Heart right ventricle (tissue), 16 donors: Measurements from ENCODE around the gene FBXO21. TPM values are rescaled to one million over a fixed set of nuclear protein-coding genes. Genes with fewer than 3 reads are reported as not detected.

Experiments
- ATAC-seq, 8 donors: fragments of 200-7000 bp; cut with Tn5 transposase; one replicate each; pipeline ENCODE4 v1.9.1; 2020; ENCODE audit warnings: mild to moderate bottlenecking in 8 of 8, moderate library complexity in 8 of 8, moderate number of reproducible peaks in 1 of 8
- DNase-seq, 2 donors: peaks; one replicate each; pipeline ENCODE4 v3.0.0-alpha.2; 2020
- H3K27ac ChIP-seq, 10 donors: fragments of 200-600 bp; sonication (generic) in 2 of 10; one replicate each; pipeline versions ENCODE4 v1.5.0 to v1.8.0; 2020 to 2022; ENCODE audit warnings: mild to moderate bottlenecking in 3 of 10
- H3K27me3 ChIP-seq, 7 donors: fragments of 200-600 bp; one replicate each; pipeline ENCODE4 v1.8.0; 2021 to 2022; ENCODE audit warnings: mild to moderate bottlenecking in 2 of 7
- H3K36me3 ChIP-seq, 9 donors: fragments of 200-600 bp; sonication (generic) in 1 of 9; one replicate each; pipeline versions ENCODE4 v1.5.0 to v1.8.0; 2020 to 2022; ENCODE audit warnings: mild to moderate bottlenecking in 2 of 9
- H3K4me1 ChIP-seq, 9 donors: fragments of 200-600 bp; sonication (generic) in 1 of 9; one replicate each; pipeline versions ENCODE4 v1.5.0 to v1.8.0; 2020 to 2022; ENCODE audit warnings: mild to moderate bottlenecking in 4 of 9
- H3K4me3 ChIP-seq, 10 donors: fragments of 200-600 bp; sonication (generic) in 2 of 10; one replicate each; pipeline versions ENCODE4 v1.5.0 to v1.8.0; 2020 to 2022; ENCODE audit warnings: mild to moderate bottlenecking in 7 of 10, moderate library complexity in 2 of 10
- H3K9me3 ChIP-seq, 11 donors: fragments of 200-600 bp in 10 of 11; sonication (generic) in 2 of 11; one replicate each; pipeline versions ENCODE4 v1.5.0 to v1.8.0; 2013 to 2022; ENCODE audit warnings: mild to moderate bottlenecking in 2 of 11, control low read depth in 1 of 11, moderate library complexity in 1 of 11
- CTCF ChIP-seq, 9 donors: fragments of 200-600 bp; sonication (generic) in 2 of 9; IDR thresholded peaks; one replicate each; pipeline versions ENCODE4 v1.5.0 to v1.8.0; 2021 to 2022; ENCODE audit warnings: antibody characterized with exemption in 9 of 9, mild to moderate bottlenecking in 5 of 9, moderate library complexity in 1 of 9
- WGBS, 2 donors: extraction: QIAGEN DNeasy Blood & Tissue Kit; methylation state at CpG; one replicate each; pipeline ENCODE4 v1.1.7; 2013; ENCODE audit warnings: inconsistent platforms in 1 of 2; 5-methylcytosine and 5-hydroxymethylcytosine counted together
- intact Hi-C, 10 donors: fragments of 100-400 bp; cut with DNase I; formaldehyde crosslinking; loops; one replicate each; pipeline versions ENCODE4 v1.11.1 to v1.14.2; 2022
- long read RNA-seq, 3 donors: library from polyadenylated mRNA; unstranded; transcript quantifications; one replicate each; pipeline ENCODE4 v2.0.0, GENCODE V29; 2020 to 2021
- polyA plus RNA-seq, 2 donors: library from polyadenylated mRNA; stranded (reverse); fragments of 200-250 nt; gene quantifications; one replicate each; pipeline ENCODE4 v1.2.3, GENCODE V29; 2013
- total RNA-seq, 10 donors: library from RNA; stranded (reverse); fragmentation: NEBNext Ultra II Directional in 3 of 10; extraction: Animal tissue kit (Norgen Biotek cat#: 25700) in 3 of 10; gene quantifications; one replicate each; pipeline versions ENCODE4 v1.2.1 to v1.2.4, GENCODE V29; 2021 to 2023
- donor health status: Arrhythmogenic right ventricular cardiomyopathy.
- donor health status: ischemic (EF 13 %, LVEDD 7.1; RV severe dilation, severe dysfunction).
- donor health status: healthy with polysubstance abuse.
- donor health status: DM: no; HTN: yes; CAD: no.
- donor health status: DM: no; HTN: no; CAD: no.
- donor health status: ischemic (EF 25% LVEDD 6.9; RV normal size, moderate dysfunction).
- donor health status: ischemic (EF 25% LVEDD 5.7; RV mildly dilated, moderate dysfunction).
- donor health status: healthy.
- donor health status: DM: yes; HTN: yes; CAD: no.
- donor health status: Ischemic cardiomyopathy.
- donor health status: ischemic (EF 35%, LVEDD 5.7; RV mildly dilated, moderate dysfunction).
- donor health status: nonischemic (EF 11% LVEDD 7.7; RV severe dilation, severe dysfunction).
- donor health status: DM: yes; HTN: yes; CAD: no.
- donor health status: PGD.
- donor health status: ischemic (EF 29% LVEDD 5.4; RV normal size, mild dysfunction).
- donor health status: nonischemic (EF 23%, LVEDD 6.1; RV moderate dilation, normal function).

FBXO21 gene
- total RNA-seq: 10 to 100 TPM; 28.0 to 75.1 (median 53.6) TPM
- polyA plus RNA-seq: 10 to 100 TPM; 10.2 to 12.4 TPM
- long read RNA-seq, donor 1, full-length matches to known transcripts: 103 of 109 reads
- long read RNA-seq, donor 1, partial matches to known transcripts: 3 of 109 reads
- long read RNA-seq, donor 1, other reads (novel, unspliced or antisense): 3 of 109 reads
- long read RNA-seq, donor 2, full-length matches to known transcripts: 119 of 129 reads
- long read RNA-seq, donor 2, partial matches to known transcripts: 5 of 129 reads
- long read RNA-seq, donor 2, other reads (novel, unspliced or antisense): 5 of 129 reads
- long read RNA-seq, donor 3, full-length matches to known transcripts: 72 of 95 reads
- long read RNA-seq, donor 3, partial matches to known transcripts: 16 of 95 reads
- long read RNA-seq, donor 3, other reads (novel, unspliced or antisense): 7 of 95 reads

- Histone ChIP-seq H3K27me3 (no peaks in the 10 kb centered on the region), H3K9me3 (peaks cover 0 to 6% (median 0%) of the 10 kb centered on the region in 11 donors), H3K36me3 (peaks cover 0 to 32% (median 15%) of the 10 kb centered on the region in 9 donors), H3K4me1 (peaks cover 0 to 25% (median 13%) of the 10 kb centered on the region in 9 donors), H3K27ac (peak within 1 kb of the TSS; percentile 55 to 86 (median 78)), H3K4me3 (peak within 1 kb of the TSS; percentile 55 to 97 (median 85))
- 1 to 2% methylated on average over 50 to 59 of the region's 59 CpGs for WGBS, 2 donors
- intact Hi-C loops: no loop called here
- DNase-seq (peak; percentile 89 to 93), ATAC-seq (peak; percentile 95 to 99 (median 98))
- TF ChIP-seq CTCF (IDR thresholded peaks at IDR 0.05): no peak
Measured at GRCh38 chr12:117190210-117190781, at the start of gene FBXO21. Gene FBXO21 (minus strand): TSS chr12:117190470. CDS start chr12:117190456, 14 bp downstream.

- peak; percentile 71 to 80 for DNase-seq
- Histone ChIP-seq H3K4me1 (no peaks in the 10 kb centered on the region), H3K9me3 (no peaks in the 10 kb centered on the region), H3K4me3 (no peak overlapping the region), H3K27ac (no peak overlapping the region), H3K27me3 (peaks cover 0 to 54% (median 31%) of the 10 kb centered on the region in 7 donors), H3K36me3 (no peaks in the 10 kb centered on the region)
- peak in 5 of 8 donors; percentile 38 to 72 (median 57) for ATAC-seq
- intact Hi-C loops: loop anchor here in 9 of 10 donors (1.0 to 10.0 kb wide), 11 partner anchors 126 to 601 kb away; partner anchors contain the start of gene NOS1 (in 2 of the 9)
- TF ChIP-seq CTCF (IDR thresholded peaks at IDR 0.05): peak; percentile 70 to 84 (median 76)
- WGBS, 2 donors: 8% methylated on average over 13 of the region's 13 CpGs
Measured at GRCh38 chr12:117236456-117237001, 46.3 kb upstream of the FBXO21 start.

GRCh38 chr12:117235261-117235660, 45.0 kb upstream of the FBXO21 start:
- Histone ChIP-seq H3K27me3 (peaks cover 4 to 60% (median 36%) of the 10 kb centered on the region in 7 donors), H3K27ac (no peak overlapping the region), H3K4me1 (no peaks in the 10 kb centered on the region), H3K4me3 (no peak overlapping the region), H3K9me3 (no peaks in the 10 kb centered on the region), H3K36me3 (no peaks in the 10 kb centered on the region)
- intact Hi-C loops: loop anchor here in 9 of 10 donors (5.0 to 10.0 kb wide), 7 partner anchors 127 to 602 kb away; partner anchors contain the start of gene NOS1 (in 2 of the 9)
- WGBS, 2 donors: 35% methylated on average over 2 of the region's 2 CpGs
- ATAC-seq: no peak
- TF ChIP-seq CTCF (IDR thresholded peaks at IDR 0.05): no peak
- no peak for DNase-seq

- ATAC-seq: no peak
- TF ChIP-seq CTCF (IDR thresholded peaks at IDR 0.05): no peak
- 87 to 89% methylated on average over 15 of the region's 15 CpGs for WGBS, 2 donors
Measured at GRCh38 chr12:117234441-117234840, 44.2 kb upstream of the FBXO21 start.

More at GRCh38 chr12:117234441-117234840, 44.2 kb upstream of the FBXO21 start:
- Histone ChIP-seq H3K4me1 (no peaks in the 10 kb centered on the region), H3K27ac (no peak overlapping the region), H3K4me3 (no peak overlapping the region), H3K9me3 (no peaks in the 10 kb centered on the region), H3K27me3 (peaks cover 4 to 64% (median 36%) of the 10 kb centered on the region in 7 donors), H3K36me3 (no peaks in the 10 kb centered on the region)
- no peak for DNase-seq
- intact Hi-C loops: loop anchor here in 5 of 10 donors (10.0 kb wide), 3 partner anchors 130 to 440 kb away; partner anchors contain the start of gene NOS1 (in 1 of the 5)
